A549 (cell line): ENCODE results near the gene RPAP3. TPM values are rescaled to one million over a fixed set of nuclear protein-coding genes. Genes with fewer than 3 reads are reported as not detected.

Experiments
- ATAC-seq, 2 experiments: fragments of 200-7000 bp in 1 of 2; fragments of >200 bp in 1 of 2; cut with Nextera tagmentation in 1 of 2; cut with Tn5 transposase in 1 of 2; 3 replicates each; pipeline versions ENCODE4 v1.8.0 to v1.9.1; 2018 to 2020; ENCODE audit warnings: mild to moderate bottlenecking in 1 of 2, moderate library complexity in 1 of 2
- CTCF ChIA-PET: fragments of 300-600 bp; sonication (Branson Sonifier 250); formaldehyde crosslinking; extraction: SDS; loops from one replicate; lab custom pipeline; 2021; ENCODE audit warnings: antibody characterized with exemption, inconsistent platforms; lab: Yijun Ruan, JAX
- POLR2A ChIA-PET: fragments of 350-600 bp; formaldehyde crosslinking; extraction: SDS; loops from one replicate; lab custom pipeline; 2021; ENCODE audit warnings: antibody characterized with exemption, inconsistent platforms; lab: Yijun Ruan, JAX
- DNase-seq, 2 experiments: peaks; one replicate each; pipeline versions ENCODE4 v3.0.0 to v3.0.0-alpha.2; 2011 to 2016; ENCODE audit warnings: low read depth in 1 of 2, low spot score in 1 of 2
- FAIRE-seq: peaks from 2 replicates; lab custom pipeline; 2011; peaks lifted over from hg19 to GRCh38; lab: Jason Lieb, UNC
- H3K27ac ChIP-seq, 2 experiments: fragments of >200 bp; sonication (Bioruptor Twin); formaldehyde crosslinking; 3 replicates each; pipeline ENCODE4 v1.5.1; 2016 to 2017
- H3K4me1 ChIP-seq: fragments of >200 bp; sonication (Bioruptor Twin); formaldehyde crosslinking; 3 replicates; pipeline ENCODE4 v1.6.1; 2016
- H3K4me2 ChIP-seq: fragments of >200 bp; sonication (Bioruptor Twin); formaldehyde crosslinking; 3 replicates; pipeline ENCODE4 v1.6.1; 2016
- H3K4me3 ChIP-seq: fragments of >200 bp; sonication (Bioruptor Twin); formaldehyde crosslinking; 3 replicates; pipeline ENCODE4 v1.5.1; 2016
- H3K9me3 ChIP-seq: fragments of >200 bp; sonication (Bioruptor Twin); formaldehyde crosslinking; 3 replicates; pipeline ENCODE4 v1.6.1; 2016
- ATOH8 ChIP-seq: fragments of 250-450 bp; sonication (Bioruptor Pico); IDR thresholded peaks from 2 replicates; pipeline ENCODE4 v1.5.0; 2020; ENCODE audit warnings: low read depth, mild to moderate bottlenecking, moderate library complexity
- BHLHE40 ChIP-seq: IDR thresholded peaks from 2 replicates; pipeline ENCODE4 v1.6.1; 2012; ENCODE audit warnings: low read depth, low read length, inconsistent platforms
- CBX2 ChIP-seq: fragments of 200-600 bp; sonication (generic); IDR thresholded peaks from 2 replicates; pipeline ENCODE4 v1.6.1; 2016; ENCODE audit warnings: low read depth, mild to moderate bottlenecking, borderline replicate concordance
- CBX8 ChIP-seq: fragments of 200-600 bp; sonication (generic); IDR thresholded peaks from 2 replicates; pipeline ENCODE4 v1.6.1; 2016
- EHF ChIP-seq: fragments of 250-450 bp; sonication (Bioruptor Pico); IDR thresholded peaks from 2 replicates; pipeline ENCODE4 v1.5.0; 2020; ENCODE audit warnings: mild to moderate bottlenecking
- EHMT2 ChIP-seq: fragments of 200-600 bp; sonication (generic); IDR thresholded peaks from 2 replicates; pipeline ENCODE4 v1.6.1; 2016; ENCODE audit warnings: antibody characterized with exemption, low read depth, mild to moderate bottlenecking, moderate library complexity
- EP300 ChIP-seq, 2 experiments: fragments of >200 bp; sonication (Bioruptor Twin); formaldehyde crosslinking; IDR thresholded peaks; 2 replicates in 1 of 2; 3 replicates in 1 of 2; pipeline ENCODE4 v1.6.1; 2016 to 2017
- ESRRA ChIP-seq: fragments of 150-350 bp; IDR thresholded peaks from 2 replicates; pipeline ENCODE4 v1.6.1; 2014; ENCODE audit warnings: mild to moderate bottlenecking, low read length, borderline replicate concordance
- GATA3 ChIP-seq: IDR thresholded peaks from 2 replicates; pipeline ENCODE4 v1.6.1; 2012; ENCODE audit warnings: borderline replicate concordance
- JUNB ChIP-seq: fragments of >200 bp; sonication (Bioruptor Twin); formaldehyde crosslinking; IDR thresholded peaks from 2 replicates; pipeline ENCODE4 v1.6.1; 2016
- KDM1A ChIP-seq: fragments of 200-600 bp; sonication (generic); IDR thresholded peaks from 2 replicates; pipeline ENCODE4 v1.6.1; 2016; ENCODE audit warnings: low read depth, mild to moderate bottlenecking
- KDM5A ChIP-seq: fragments of 200-600 bp; sonication (generic); IDR thresholded peaks from 2 replicates; pipeline ENCODE4 v1.6.1; 2016; ENCODE audit warnings: antibody characterized with exemption, mild to moderate bottlenecking
- MAX ChIP-seq: IDR thresholded peaks from 2 replicates; pipeline ENCODE4 v1.6.1; 2012
- MYC ChIP-seq: IDR thresholded peaks from 2 replicates; pipeline ENCODE4 v1.6.1; 2012; ENCODE audit warnings: mild to moderate bottlenecking, inconsistent platforms, low read length, improper control_type of control experiment, borderline replicate concordance
- RAD21 ChIP-seq, 2 experiments: fragments of >200 bp in 1 of 2; sonication (Bioruptor Twin) in 1 of 2; formaldehyde crosslinking in 1 of 2; IDR thresholded peaks in 1 of 2; conservative IDR thresholded peaks in 1 of 2; 2 replicates in 1 of 2; 3 replicates in 1 of 2; pipeline ENCODE4 v1.6.1; 2012 to 2018; ENCODE audit warnings: inconsistent platforms in 1 of 2
- RARB ChIP-seq: fragments of 250-450 bp; sonication (Bioruptor Pico); IDR thresholded peaks from 2 replicates; pipeline ENCODE4 v1.8.0; 2021; ENCODE audit warnings: mild to moderate bottlenecking, moderate library complexity
- RFX5 ChIP-seq: fragments of 450-650 bp; IDR thresholded peaks from 2 replicates; pipeline ENCODE4 v1.7.1; 2014; ENCODE audit warnings: antibody characterized with exemption, mild to moderate bottlenecking, moderate library complexity
- RNF2 ChIP-seq: fragments of 200-600 bp; sonication (generic); IDR thresholded peaks from 2 replicates; pipeline ENCODE4 v1.6.1; 2016; ENCODE audit warnings: low read depth, mild to moderate bottlenecking, antibody characterized with exemption, moderate library complexity, borderline replicate concordance
- SMC3 ChIP-seq: fragments of >200 bp; sonication (Bioruptor Twin); formaldehyde crosslinking; IDR thresholded peaks from 3 replicates; pipeline ENCODE4 v1.6.1; 2018; ENCODE audit warnings: inconsistent platforms
- SREBF2 ChIP-seq: fragments of 450-650 bp; IDR thresholded peaks from 2 replicates; pipeline ENCODE4 v1.6.1; 2014; ENCODE audit warnings: mild to moderate bottlenecking, moderate library complexity
- ZFP36 ChIP-seq: fragments of 450-650 bp; IDR thresholded peaks from 2 replicates; pipeline ENCODE4 v1.6.1; 2014; ENCODE audit warnings: borderline replicate concordance; ENCODE audit not compliant: partially characterized antibody
- ZNF302 ChIP-seq: fragments of 250-450 bp; sonication (Bioruptor Pico); IDR thresholded peaks from 2 replicates; pipeline ENCODE4 v1.9.0; 2021; ENCODE audit warnings: inconsistent platforms, mild to moderate bottlenecking, moderate library complexity
- WGBS: methylation state at CpG from one replicate; pipeline ENCODE4 v1.1.6; 2017; ENCODE audit errors: missing lambda C conversion rate; 5-methylcytosine and 5-hydroxymethylcytosine counted together
- polyA plus RNA-seq, 4 experiments: library from polyadenylated mRNA; depleted of rRNA in 3 of 4; stranded (reverse); fragments of >200 nt; fragmentation: RNase III in 1 of 4; extraction: RNeasy Plus Mini Kit Qiagen cat#74134 plus additional on column Dnase treatment in 1 of 4; gene quantifications; 2 replicates in 3 of 4; 3 replicates in 1 of 4; pipeline ENCODE4 v1.2.3, GENCODE V29; 2011 to 2017
- TF ChIP-seq, protein P1 (sequence below): fragments of 450-650 bp; IDR thresholded peaks from 2 replicates; pipeline ENCODE4 v1.6.1; 2014; ENCODE audit warnings: antibody characterized with exemption

Gene RPAP3
- polyA plus RNA-seq, 2 of the 4 experiments (the other 2 are of a cell fraction), result 51.6 to 74.6 TPM

GRCh38 chr12:47753021-47754001 lies 47.5 kb upstream of the RPAP3 start:
- no peaks in the 10 kb centered on the region for H3K9me3 ChIP-seq
- WGBS, result 74% methylated on average over 11 of the region's 11 CpGs
- peak overlapping the region; percentile 23; the same call in 2 of the 3 replicates for H3K4me2 ChIP-seq
- ChIA-PET CTCF (interaction anchor here (0.8 to 43.9 kb wide), 6 partner anchors 9 to 85 kb away, joined by 4 to 1399 read pairs (median 48); partner anchors contain the start of gene SLC48A1), POLR2A (no interaction called here)
- no peak overlapping the region for H3K4me3 ChIP-seq
- no peak for DNase-seq
- ATAC-seq, result peak in 1 of 2 experiments; percentile 2; a peak in 2 of 6 replicates
- no peak for TF ChIP-seq ZFP36
- TF ChIP-seq SREBF2, result no peak
- no peak for TF ChIP-seq RNF2
- H3K4me1 ChIP-seq, result peaks cover 28% of the 10 kb centered on the region
- H3K27ac ChIP-seq, result peak overlapping the region in 1 of 2 experiments; percentile 51; a peak in 3 of 6 replicates
- no peak for FAIRE-seq

DNA sequence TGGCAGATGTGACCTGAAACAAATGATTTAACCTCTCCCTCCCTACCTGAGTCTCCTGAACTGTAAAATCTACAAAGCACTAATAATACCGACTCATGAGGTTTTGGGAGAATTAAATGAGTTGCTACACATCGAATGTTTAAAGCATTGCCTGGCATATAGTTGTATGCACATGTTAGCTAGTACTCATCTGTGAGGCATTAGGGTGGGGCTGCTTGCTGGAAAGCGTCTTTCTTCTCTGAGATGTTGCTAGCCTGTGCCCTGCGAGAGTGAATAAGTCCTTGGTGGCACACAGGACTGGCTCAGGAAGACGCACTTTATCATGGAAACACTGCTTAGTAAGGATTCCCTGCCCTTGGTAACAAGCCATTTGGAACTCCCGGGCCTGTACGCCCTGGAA lies 46.7 kb upstream of the RPAP3 start:
- WGBS, result 60% methylated on average over 7 of the region's 7 CpGs
- TF ChIP-seq JUNB, result no peak
- TF ChIP-seq, all 56 proteins: peak for 0
- Histone ChIP-seq H3K4me1 (peaks cover 27% of the 10 kb centered on the region), H3K9me3 (no peaks in the 10 kb centered on the region), H3K4me2 (no peak overlapping the region; the same call in 2 of the 3 replicates), H3K27ac (no peak overlapping the region), H3K4me3 (no peak overlapping the region)
- ATAC-seq (peak in 1 of 2 experiments; percentile 19; a peak in 2 of 6 replicates), DNase-seq (no peak), FAIRE-seq (no peak)
- ChIA-PET POLR2A (no interaction called here), CTCF (interaction anchor here (1.4 to 43.9 kb wide), 4 partner anchors 11 to 86 kb away, joined by 3 to 1399 read pairs (median 174); partner anchors contain the start of gene SLC48A1)

GRCh38 chr12:47752121-47752520 lies 46.3 kb upstream of the RPAP3 start:
- POLR2A ChIA-PET, result no interaction called here
- Histone ChIP-seq H3K4me3 (no peak overlapping the region), H3K4me2 (peak overlapping the region; percentile 8; the same call in 1 of the 3 replicates), H3K4me1 (peaks cover 27% of the 10 kb centered on the region), H3K9me3 (no peaks in the 10 kb centered on the region), H3K27ac (0 out of 6 replicates have a peak overlapping the region, but pooled peaks of 1 of the 2 experiments have one; percentile 7)
- no peak for TF ChIP-seq EP300 (IDR thresholded peaks at IDR 0.05)
- TF ChIP-seq GATA3, result no peak
- TF ChIP-seq KDM1A, result no peak
- TF ChIP-seq RNF2, result no peak
- no peak for TF ChIP-seq MYC
- TF ChIP-seq MAX, result no peak
- no peak for TF ChIP-seq EHF (CRISPR knock-in tag)
- TF ChIP-seq ATOH8 (CRISPR knock-in tag), result no peak
- TF ChIP-seq SMC3, result no peak
- no peak for TF ChIP-seq CBX8
- no peak for FAIRE-seq
- 71% methylated on average over 4 of the region's 4 CpGs for WGBS
- DNase-seq, result no peak
- CTCF ChIA-PET, result interaction anchor here (1.4 to 43.9 kb wide), 4 partner anchors 11 to 86 kb away, joined by 3 to 1399 read pairs (median 174); partner anchors contain the start of gene SLC48A1
- no peak for ATAC-seq

DNA sequence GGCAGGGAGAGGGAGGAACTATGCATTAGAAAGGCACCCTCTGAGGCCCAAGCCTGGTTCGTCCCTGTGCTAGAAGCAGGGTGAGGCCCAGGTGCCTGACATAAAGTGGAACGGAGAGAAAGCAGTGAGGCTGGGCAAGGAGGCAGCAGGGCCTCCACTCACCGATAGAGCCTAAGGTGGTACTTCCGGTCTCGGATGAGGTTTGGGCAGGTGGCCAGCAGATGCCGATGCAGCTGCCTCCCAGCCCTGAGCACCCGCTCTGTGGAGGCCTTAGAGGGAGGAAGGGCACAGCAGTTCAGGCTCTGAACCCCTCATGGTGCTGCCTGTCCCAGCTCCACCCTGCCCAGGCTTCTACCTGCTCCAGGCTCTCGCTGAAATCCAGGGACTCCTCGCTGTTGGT lies 45.7 kb upstream of the RPAP3 start:
- Histone ChIP-seq H3K4me3 (no peak overlapping the region), H3K4me2 (no peak overlapping the region), H3K4me1 (peaks cover 27% of the 10 kb centered on the region), H3K27ac (no peak overlapping the region), H3K9me3 (no peaks in the 10 kb centered on the region)
- no peak for DNase-seq
- POLR2A ChIA-PET, result no interaction called here
- CTCF ChIA-PET, result interaction anchor here (1.0 to 43.9 kb wide), 5 partner anchors 8 to 87 kb away, joined by 3 to 1399 read pairs (median 11); partner anchors contain the start of gene SLC48A1
- ATAC-seq, result no peak; a peak in 1 of 6 replicates
- WGBS, result 89% methylated on average over 9 of the region's 9 CpGs
- FAIRE-seq, result no peak
- TF ChIP-seq EHMT2 (no peak), KDM5A (no peak), RARB (CRISPR knock-in tag) (no peak), RFX5 (no peak), ESRRA (no peak), ZNF302 (CRISPR knock-in tag) (no peak), RAD21 (conservative IDR thresholded peaks at IDR 0.05 in 1 of 2, IDR thresholded peaks at IDR 0.05 in 1 of 2) (no peak), CBX2 (no peak), EHF (CRISPR knock-in tag) (no peak), BHLHE40 (no peak)
- TF ChIP-seq, protein P1, sequence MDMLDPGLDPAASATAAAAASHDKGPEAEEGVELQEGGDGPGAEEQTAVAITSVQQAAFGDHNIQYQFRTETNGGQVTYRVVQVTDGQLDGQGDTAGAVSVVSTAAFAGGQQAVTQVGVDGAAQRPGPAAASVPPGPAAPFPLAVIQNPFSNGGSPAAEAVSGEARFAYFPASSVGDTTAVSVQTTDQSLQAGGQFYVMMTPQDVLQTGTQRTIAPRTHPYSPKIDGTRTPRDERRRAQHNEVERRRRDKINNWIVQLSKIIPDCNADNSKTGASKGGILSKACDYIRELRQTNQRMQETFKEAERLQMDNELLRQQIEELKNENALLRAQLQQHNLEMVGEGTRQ, result no peak
